Pancreas (tissue), 10 donors: Measurements from ENCODE around the gene UGT2B7. TPM values are rescaled to one million over a fixed set of nuclear protein-coding genes. Genes with fewer than 3 reads are reported as not detected.
A peak's percentile ranks its signal among the peaks of the same experiment; 100 is the strongest.
"Not testable (repeated sequence)": the region's sequence is repeated elsewhere in the genome, so short reads cannot be mapped to it uniquely, and the experiment has no call there.

ENCODE experiments used
- ATAC-seq, 4 donors: fragments of 200-7000 bp; cut with Tn5 transposase; one replicate each; pipeline versions ENCODE4 v1.8.0 to v1.9.1; 2020; ENCODE audit warnings: mild to moderate bottlenecking in 4 of 4, moderate library complexity in 4 of 4
- DNase-seq, 6 donors: peaks; one replicate each; pipeline ENCODE4 v3.0.0-alpha.2; 2020
- FAIRE-seq: peaks from 2 replicates; lab custom pipeline; 2012; peaks lifted over from hg19 to GRCh38; lab: Jason Lieb, UNC
- H3K27ac ChIP-seq, 4 donors: fragments of 200-600 bp; sonication (generic); 1 replicate in 3 of 4; 2 replicates in 1 of 4; pipeline versions ENCODE4 v1.5.0 to v1.8.0; 2020
- H3K27me3 ChIP-seq, 4 donors: fragments of 200-600 bp; one replicate each; pipeline ENCODE4 v1.8.0; 2021
- H3K36me3 ChIP-seq, 3 donors: fragments of 200-600 bp; sonication (generic) in 1 of 3; one replicate each; pipeline versions ENCODE4 v1.5.0 to v1.8.0; 2020 to 2021
- H3K4me1 ChIP-seq, 3 donors: fragments of 200-600 bp; one replicate each; pipeline ENCODE4 v1.8.0; 2021
- H3K4me3 ChIP-seq, 4 donors: fragments of 200-600 bp; sonication (generic) in 2 of 4; one replicate each; pipeline versions ENCODE4 v1.5.0 to v1.8.0; 2020 to 2021
- H3K9me3 ChIP-seq, 4 donors: fragments of 200-600 bp; one replicate each; pipeline ENCODE4 v1.8.0; 2021
- WGBS, 2 donors: extraction: QIAGEN DNeasy Blood & Tissue Kit; methylation state at CpG; one replicate each; pipeline ENCODE4 v1.1.7; 2013; 5-methylcytosine and 5-hydroxymethylcytosine counted together
- intact Hi-C, 3 donors: fragments of 100-400 bp; cut with DNase I; formaldehyde crosslinking; loops; one replicate each; pipeline versions ENCODE4 v1.11.1 to v1.14.2; 2022
- polyA plus RNA-seq, 2 donors: library from polyadenylated mRNA; stranded (reverse); fragments of 200-250 nt; gene quantifications; one replicate each; pipeline ENCODE4 v1.2.3, GENCODE V29; 2013
- total RNA-seq, 6 donors: library from RNA; stranded (reverse); fragmentation: NEBNext Ultra II Directional in 4 of 6; extraction: Animal tissue kit (Norgen Biotek cat#: 25700) in 4 of 6; gene quantifications; one replicate each; pipeline versions ENCODE4 v1.2.1 to v1.2.4, GENCODE V29; 2021 to 2023
- TF ChIP-seq, protein P1 (sequence below), 4 donors: fragments of 200-600 bp; sonication (generic) in 3 of 4; IDR thresholded peaks; one replicate each; pipeline versions ENCODE4 v1.5.0 to v1.8.0; 2021; ENCODE audit warnings: antibody characterized with exemption in 4 of 4
- donor health status: healthy with polysubstance abuse.
- donor health status: DM: no; HTN: no; CAD: no; lungs with moderate emphysema.
- donor health status: DM: no; HTN: no; CAD: no.
- donor health status: control.
- donor health status: control.
- donor health status: Bipolar disorder and iron deficiency.
- donor health status: DM: yes; HTN: yes; CAD: no.
- donor health status: DM: no; HTN: no; CAD: no.
- donor health status: DM: no; HTN: no; CAD: no.
- donor health status: DM: yes; HTN: yes; CAD: no.

The UGT2B7 gene
- total and polyA plus RNA-seq, 8 donors: 1.8 to 8.8 (median 6.7) TPM

DNA sequence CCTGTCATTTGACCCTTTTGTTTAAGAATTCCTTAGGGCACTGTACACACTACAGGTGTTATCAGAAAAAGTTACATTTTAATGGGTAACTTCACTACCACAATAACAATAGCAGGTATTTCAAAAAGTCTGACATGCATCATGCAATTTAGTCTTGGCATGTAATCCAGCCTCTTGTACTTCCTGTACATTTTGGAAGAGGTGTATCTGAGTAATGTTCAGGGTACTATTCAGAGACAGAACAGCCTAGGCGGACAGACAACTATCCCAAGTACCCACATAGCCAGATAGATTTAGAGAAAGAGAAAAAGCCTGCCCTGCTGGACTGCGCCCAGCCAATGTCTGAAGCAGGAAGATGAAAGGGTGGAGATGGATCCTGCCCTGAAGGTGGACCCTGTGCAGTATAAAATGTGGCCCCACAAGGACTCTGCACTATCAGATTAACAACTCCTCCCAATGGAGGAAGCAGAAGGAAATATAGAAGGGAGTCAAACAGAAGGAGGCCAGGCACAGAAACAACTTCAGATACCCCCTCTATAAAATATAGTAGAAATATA is 8.5 kb downstream of the UGT2B7 start:
- H3K36me3 ChIP-seq: no peaks in the 10 kb centered on the region
- no peaks in the 10 kb centered on the region for H3K4me1 ChIP-seq
- peak in 2 of 4 donors; percentile 11 to 14 for ATAC-seq
- no peaks in the 10 kb centered on the region for H3K9me3 ChIP-seq
- no peak for FAIRE-seq
- intact Hi-C loops: no loop called here
- no peak overlapping the region for H3K27ac ChIP-seq
- TF ChIP-seq, protein P1, sequence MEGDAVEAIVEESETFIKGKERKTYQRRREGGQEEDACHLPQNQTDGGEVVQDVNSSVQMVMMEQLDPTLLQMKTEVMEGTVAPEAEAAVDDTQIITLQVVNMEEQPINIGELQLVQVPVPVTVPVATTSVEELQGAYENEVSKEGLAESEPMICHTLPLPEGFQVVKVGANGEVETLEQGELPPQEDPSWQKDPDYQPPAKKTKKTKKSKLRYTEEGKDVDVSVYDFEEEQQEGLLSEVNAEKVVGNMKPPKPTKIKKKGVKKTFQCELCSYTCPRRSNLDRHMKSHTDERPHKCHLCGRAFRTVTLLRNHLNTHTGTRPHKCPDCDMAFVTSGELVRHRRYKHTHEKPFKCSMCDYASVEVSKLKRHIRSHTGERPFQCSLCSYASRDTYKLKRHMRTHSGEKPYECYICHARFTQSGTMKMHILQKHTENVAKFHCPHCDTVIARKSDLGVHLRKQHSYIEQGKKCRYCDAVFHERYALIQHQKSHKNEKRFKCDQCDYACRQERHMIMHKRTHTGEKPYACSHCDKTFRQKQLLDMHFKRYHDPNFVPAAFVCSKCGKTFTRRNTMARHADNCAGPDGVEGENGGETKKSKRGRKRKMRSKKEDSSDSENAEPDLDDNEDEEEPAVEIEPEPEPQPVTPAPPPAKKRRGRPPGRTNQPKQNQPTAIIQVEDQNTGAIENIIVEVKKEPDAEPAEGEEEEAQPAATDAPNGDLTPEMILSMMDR (IDR thresholded peaks at IDR 0.05): no peak
- no peaks in the 10 kb centered on the region for H3K27me3 ChIP-seq
- no peak overlapping the region for H3K4me3 ChIP-seq
- 88 to 90% methylated on average over 2 of the region's 2 CpGs for WGBS, 2 donors
- no peak for DNase-seq

DNA sequence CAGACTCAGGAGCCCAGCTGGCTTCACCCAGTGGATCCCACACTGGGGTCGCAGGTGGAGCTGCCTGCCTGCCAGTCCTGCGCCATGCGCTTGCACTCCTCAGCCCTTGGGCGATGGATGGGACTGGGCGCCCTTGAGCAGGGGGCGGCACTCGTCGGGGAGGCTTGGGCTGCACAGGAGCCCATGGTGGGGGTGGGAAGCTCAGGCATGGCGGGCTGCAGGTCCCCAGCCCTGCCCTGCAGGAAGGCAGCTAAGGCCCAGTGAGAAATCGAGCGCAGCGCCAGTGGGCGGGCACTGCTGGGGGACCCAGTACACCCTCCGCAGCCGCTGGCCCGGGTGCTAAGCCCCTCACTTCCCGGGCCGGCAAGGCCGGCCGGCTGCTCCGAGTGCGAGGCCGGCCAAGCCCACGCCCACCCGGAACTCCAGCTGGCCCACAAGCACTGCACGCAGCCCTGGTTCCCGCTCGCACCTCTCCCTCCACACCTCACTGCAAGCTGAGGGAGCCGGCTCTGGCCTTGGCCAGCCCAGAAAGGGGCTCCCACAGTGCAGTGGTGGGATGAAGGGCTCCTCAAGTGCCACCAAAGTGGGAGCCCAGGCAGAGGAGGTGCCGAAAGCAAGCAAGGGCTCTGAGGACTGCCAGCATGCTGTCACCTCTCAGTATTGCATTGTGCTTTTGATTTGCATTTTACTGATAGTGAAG is 19.0 kb downstream of the UGT2B7 start:
- ATAC-seq, H3K9me3 ChIP-seq, H3K4me3 ChIP-seq, FAIRE-seq, H3K27me3 ChIP-seq, H3K36me3 ChIP-seq, intact Hi-C loops, H3K27ac ChIP-seq, H3K4me1 ChIP-seq: not testable (repeated sequence)
- 91 to 93% methylated on average over 29 to 30 of the region's 30 CpGs for WGBS, 2 donors
- peak in 1 of 6 donors; percentile 49 for DNase-seq

GRCh38 chr4:69115851-69116213 is 19.6 kb downstream of the UGT2B7 start:
- Histone ChIP-seq H3K4me1 (no peaks in the 10 kb centered on the region), H3K27me3 (no peaks in the 10 kb centered on the region), H3K36me3 (no peaks in the 10 kb centered on the region), H3K9me3 (no peaks in the 10 kb centered on the region), H3K27ac (no peak overlapping the region), H3K4me3 (no peak overlapping the region)
- ATAC-seq: no peak
- TF ChIP-seq, protein P1 (IDR thresholded peaks at IDR 0.05): no peak
- DNase-seq: no peak
- 44 to 45% methylated on average over 2 of the region's 2 CpGs for WGBS, 2 donors
- peak; percentile 9 for FAIRE-seq
- intact Hi-C loops: no loop called here

- FAIRE-seq (no peak), ATAC-seq (no peak), DNase-seq (no peak)
- intact Hi-C loops: no loop called here
- TF ChIP-seq, protein P1 (IDR thresholded peaks at IDR 0.05): no peak
- Histone ChIP-seq H3K36me3 (no peaks in the 10 kb centered on the region), H3K9me3 (no peaks in the 10 kb centered on the region), H3K4me1 (no peaks in the 10 kb centered on the region), H3K4me3 (no peak overlapping the region), H3K27me3 (no peaks in the 10 kb centered on the region), H3K27ac (no peak overlapping the region)
- 84% methylated on average over 10 of the region's 10 CpGs for WGBS, 2 donors
Measured at GRCh38 chr4:69116645-69117321, 20.5 kb downstream of the UGT2B7 start.

- 73 to 86% methylated on average over 2 of the region's 2 CpGs for WGBS, 2 donors
- ATAC-seq: no peak
Measured at GRCh38 chr4:69120870-69121269, 24.6 kb downstream of the UGT2B7 start.

More at GRCh38 chr4:69120870-69121269, 24.6 kb downstream of the UGT2B7 start:
- no peaks in the 10 kb centered on the region for H3K36me3 ChIP-seq
- no peak for DNase-seq
- H3K4me1 ChIP-seq: no peaks in the 10 kb centered on the region
- no peaks in the 10 kb centered on the region for H3K9me3 ChIP-seq
- TF ChIP-seq, protein P1 (IDR thresholded peaks at IDR 0.05): no peak
- no peak for FAIRE-seq
- intact Hi-C loops: no loop called here
- H3K27ac ChIP-seq: no peak overlapping the region
- H3K27me3 ChIP-seq: no peaks in the 10 kb centered on the region
- no peak overlapping the region for H3K4me3 ChIP-seq
